Keratinocyte (primary cell): Measurements from ENCODE around the gene SMCR8. TPM values are rescaled to one million over a fixed set of nuclear protein-coding genes. Genes with fewer than 3 reads are reported as not detected.

ENCODE experiments used
- polyA plus RNA-seq, 5 experiments: library from polyadenylated mRNA; depleted of rRNA in 3 of 5; stranded (reverse) in 3 of 5; stranded (forward) in 1 of 5; unstranded in 1 of 5; fragments of >200 nt; gene quantifications; 1 replicate in 1 of 5; 2 replicates in 3 of 5; 3 replicates in 1 of 5; pipeline versions ENCODE4 v1.2.1 to v1.2.3, GENCODE V29; 2011 to 2012; ENCODE audit warnings: missing spikeins in 2 of 5, low read depth in 1 of 5, low replicate concordance in 1 of 5

The SMCR8 gene
- polyA plus RNA-seq, 1 donor (not counting 4 experiments of a cell fraction or from before 2014, with no cell fraction given), result 7.8 TPM

Other genes starting within 250 kb of the SMCR8 start
- gene DRG2, start 227.3 kb upstream of the SMCR8 start, polyA plus RNA-seq, result 33.3 to 49.2 TPM (median 36.4 TPM) in 3 replicates
- 0.20 to 0.53 TPM (median 0.25 TPM) in 3 replicates for gene MYO15A, start 206.5 kb upstream of the SMCR8 start, polyA plus RNA-seq
- gene ALKBH5, start 131.5 kb upstream of the SMCR8 start, polyA plus RNA-seq, result 41.5 to 71.3 TPM (median 50.2 TPM) in 3 replicates
- gene LLGL1, start 89.7 kb upstream of the SMCR8 start, polyA plus RNA-seq, result 13.8 to 24.7 TPM (median 22.6 TPM) in 3 replicates
- 376 to 509 TPM (median 404 TPM) in 3 replicates for gene FLII, start 56.6 kb upstream of the SMCR8 start, polyA plus RNA-seq
- gene MIEF2, start 54.6 kb upstream of the SMCR8 start, polyA plus RNA-seq, result 7.9 to 12.8 TPM (median 9.1 TPM) in 3 replicates
- 6.9 to 11.7 TPM (median 11.6 TPM) in 3 replicates for gene TOP3A, start 299 bp upstream of the SMCR8 start, polyA plus RNA-seq
- 11.7 to 15.7 TPM (median 14.6 TPM) in 3 replicates for gene SHMT1, start 48.3 kb downstream of the SMCR8 start, polyA plus RNA-seq
- gene EVPLL, start 62.5 kb downstream of the SMCR8 start, polyA plus RNA-seq, result 0.31 to 1.7 TPM in 2 of 3 replicates, not detected in the other
- gene LGALS9C, start 161.5 kb downstream of the SMCR8 start, polyA plus RNA-seq, result 1.7 to 6.8 TPM (median 5.7 TPM) in 3 replicates